HEK293T (cell line): Measurements from ENCODE around the gene TMEM200A.

ENCODE experiments used
- CTCF ChIA-PET: fragments of 350-600 bp; formaldehyde crosslinking; extraction: SDS; loops from one replicate; lab custom pipeline; 2021; ENCODE audit warnings: antibody characterized with exemption, inconsistent platforms; lab: Yijun Ruan, JAX
- POLR2A ChIA-PET: fragments of 350-600 bp; formaldehyde crosslinking; extraction: SDS; loops from one replicate; lab custom pipeline; 2020; ENCODE audit warnings: antibody characterized with exemption, inconsistent platforms; lab: Yijun Ruan, JAX
- DNase-seq: peaks from one replicate; pipeline ENCODE4 v3.0.0; 2012; ENCODE audit warnings: mixed read lengths; ENCODE audit errors: extremely low spot score
- ARNT ChIP-seq: fragments of 450-650 bp; IDR thresholded peaks from 2 replicates; pipeline ENCODE4 v1.6.1; 2017; ENCODE audit warnings: mild to moderate bottlenecking
- BHLHE40 ChIP-seq: fragments of 450-650 bp; IDR thresholded peaks from 2 replicates; pipeline ENCODE4 v1.6.1; 2016; ENCODE audit warnings: mild to moderate bottlenecking, moderate library complexity, borderline replicate concordance
- CTBP1 ChIP-seq: fragments of 450-650 bp; IDR thresholded peaks from 2 replicates; pipeline ENCODE4 v1.6.1; 2016; ENCODE audit warnings: borderline replicate concordance
- ELF4 ChIP-seq: fragments of 450-650 bp; IDR thresholded peaks from 2 replicates; pipeline ENCODE4 v1.6.1; 2017; ENCODE audit warnings: antibody characterized with exemption
- FOXA1 ChIP-seq: fragments of 450-650 bp; IDR thresholded peaks from 2 replicates; pipeline ENCODE4 v1.6.1; 2016; ENCODE audit warnings: mild to moderate bottlenecking
- FOXK2 ChIP-seq: fragments of 450-650 bp; IDR thresholded peaks from 2 replicates; pipeline ENCODE4 v1.6.1; 2016; ENCODE audit warnings: mild to moderate bottlenecking
- FOXM1 ChIP-seq: fragments of 450-650 bp; IDR thresholded peaks from 2 replicates; pipeline ENCODE4 v1.6.1; 2017; ENCODE audit warnings: mild to moderate bottlenecking, borderline replicate concordance
- HDGF ChIP-seq: fragments of 450-650 bp; IDR thresholded peaks from 2 replicates; pipeline ENCODE4 v1.6.1; 2017; ENCODE audit warnings: antibody characterized with exemption, borderline replicate concordance
- L3MBTL2 ChIP-seq: fragments of 450-650 bp; conservative IDR thresholded peaks from 2 replicates; pipeline ENCODE4 v1.6.1; 2016; ENCODE audit warnings: mild to moderate bottlenecking
- LEF1 ChIP-seq: fragments of 450-650 bp; IDR thresholded peaks from 2 replicates; pipeline ENCODE4 v1.6.1; 2017; ENCODE audit warnings: mild to moderate bottlenecking, borderline replicate concordance
- NFRKB ChIP-seq: fragments of 450-650 bp; IDR thresholded peaks from 2 replicates; pipeline ENCODE4 v1.6.1; 2016; ENCODE audit warnings: mild to moderate bottlenecking, moderate library complexity
- SP1 ChIP-seq: fragments of 450-650 bp; IDR thresholded peaks from 2 replicates; pipeline ENCODE4 v1.6.1; 2017
- SUZ12 ChIP-seq: fragments of 450-650 bp; IDR thresholded peaks from 2 replicates; pipeline ENCODE4 v1.6.1; 2016; ENCODE audit warnings: mild to moderate bottlenecking
- TARDBP ChIP-seq: fragments of 450-650 bp; IDR thresholded peaks from 2 replicates; pipeline ENCODE4 v1.6.1; 2016
- ZNF384 ChIP-seq: fragments of 450-650 bp; IDR thresholded peaks from 2 replicates; pipeline ENCODE4 v1.6.1; 2016
- TF ChIP-seq, protein P1 (sequence below): fragments of 450-650 bp; IDR thresholded peaks from 2 replicates; pipeline ENCODE4 v1.6.1; 2016

Gene TMEM200A

GRCh38 chr6:130426066-130426721 is 60.4 kb downstream of the TMEM200A start:
- ChIA-PET CTCF (no interaction called here), POLR2A (no interaction called here)
- no peak for DNase-seq
- no peak for TF ChIP-seq ARNT
- TF ChIP-seq SUZ12: no peak
- TF ChIP-seq, protein P1, sequence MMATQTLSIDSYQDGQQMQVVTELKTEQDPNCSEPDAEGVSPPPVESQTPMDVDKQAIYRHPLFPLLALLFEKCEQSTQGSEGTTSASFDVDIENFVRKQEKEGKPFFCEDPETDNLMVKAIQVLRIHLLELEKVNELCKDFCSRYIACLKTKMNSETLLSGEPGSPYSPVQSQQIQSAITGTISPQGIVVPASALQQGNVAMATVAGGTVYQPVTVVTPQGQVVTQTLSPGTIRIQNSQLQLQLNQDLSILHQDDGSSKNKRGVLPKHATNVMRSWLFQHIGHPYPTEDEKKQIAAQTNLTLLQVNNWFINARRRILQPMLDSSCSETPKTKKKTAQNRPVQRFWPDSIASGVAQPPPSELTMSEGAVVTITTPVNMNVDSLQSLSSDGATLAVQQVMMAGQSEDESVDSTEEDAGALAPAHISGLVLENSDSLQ: no peak
- TF ChIP-seq SP1: no peak
- no peak for TF ChIP-seq LEF1
- TF ChIP-seq HDGF: no peak
- no peak for TF ChIP-seq TARDBP
- no peak for TF ChIP-seq NFRKB
- TF ChIP-seq L3MBTL2: no peak
- no peak for TF ChIP-seq FOXK2
- TF ChIP-seq FOXM1: no peak
- TF ChIP-seq BHLHE40: no peak
- no peak for TF ChIP-seq ELF4
- TF ChIP-seq CTBP1: no peak
- TF ChIP-seq ZNF384: no peak
- TF ChIP-seq FOXA1: no peak

DNA sequence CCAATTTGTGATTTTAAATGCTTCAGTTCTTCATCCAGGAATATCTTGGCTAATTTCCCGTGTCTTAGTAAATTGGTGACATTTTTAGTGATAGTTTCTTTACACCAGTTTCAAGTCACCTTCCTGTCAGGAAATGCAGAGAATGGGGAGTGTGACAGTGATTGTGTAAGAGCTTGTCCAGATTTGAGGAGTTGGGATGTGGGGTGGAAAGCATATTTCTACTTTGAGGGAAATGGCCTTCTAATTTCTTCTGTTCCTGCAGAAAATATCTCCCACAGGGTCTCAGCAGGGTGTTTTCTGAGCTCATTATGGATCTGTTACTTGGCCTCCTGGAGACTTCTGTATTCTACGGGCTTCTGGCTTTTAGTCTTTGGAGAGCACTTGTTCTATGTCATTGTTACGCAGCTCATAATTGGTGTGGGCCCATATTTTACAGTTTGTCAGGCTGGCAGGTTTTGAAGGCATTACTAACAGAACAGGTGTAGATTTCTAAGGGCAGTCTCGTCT is 65.6 kb downstream of the TMEM200A start:
- DNase-seq: no peak
- CTCF ChIA-PET: no interaction called here
- POLR2A ChIA-PET: no interaction called here
- no peak for TF ChIP-seq FOXM1
- TF ChIP-seq CTBP1: no peak
- TF ChIP-seq ELF4: no peak
- no peak for TF ChIP-seq FOXA1
- TF ChIP-seq FOXK2: no peak

DNA sequence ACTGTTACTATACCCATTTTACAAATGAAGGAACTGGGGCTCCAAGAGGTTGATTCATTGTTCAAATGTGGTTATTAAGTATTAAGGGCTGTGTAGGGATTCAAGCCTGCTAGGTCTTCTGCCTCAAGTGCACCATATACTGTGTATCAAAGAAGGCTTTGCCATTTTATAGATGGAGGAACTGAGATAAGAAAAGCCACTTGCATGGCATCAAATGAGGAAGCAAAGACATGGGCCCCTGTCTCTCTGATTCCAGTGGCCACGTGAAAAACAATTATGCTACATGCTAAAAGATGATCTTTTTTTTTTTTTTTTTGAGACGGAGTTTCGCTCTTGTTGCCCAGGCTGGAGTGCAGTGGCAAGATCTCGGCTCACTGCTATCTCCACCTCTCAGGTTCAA is 67.0 kb downstream of the TMEM200A start:
- no peak for DNase-seq
- POLR2A ChIA-PET: no interaction called here
- CTCF ChIA-PET: no interaction called here
- no peak for TF ChIP-seq SUZ12
- TF ChIP-seq FOXA1: no peak
- no peak for TF ChIP-seq TARDBP
- TF ChIP-seq L3MBTL2: no peak
- TF ChIP-seq, protein P1: no peak
- TF ChIP-seq ELF4: no peak

DNA sequence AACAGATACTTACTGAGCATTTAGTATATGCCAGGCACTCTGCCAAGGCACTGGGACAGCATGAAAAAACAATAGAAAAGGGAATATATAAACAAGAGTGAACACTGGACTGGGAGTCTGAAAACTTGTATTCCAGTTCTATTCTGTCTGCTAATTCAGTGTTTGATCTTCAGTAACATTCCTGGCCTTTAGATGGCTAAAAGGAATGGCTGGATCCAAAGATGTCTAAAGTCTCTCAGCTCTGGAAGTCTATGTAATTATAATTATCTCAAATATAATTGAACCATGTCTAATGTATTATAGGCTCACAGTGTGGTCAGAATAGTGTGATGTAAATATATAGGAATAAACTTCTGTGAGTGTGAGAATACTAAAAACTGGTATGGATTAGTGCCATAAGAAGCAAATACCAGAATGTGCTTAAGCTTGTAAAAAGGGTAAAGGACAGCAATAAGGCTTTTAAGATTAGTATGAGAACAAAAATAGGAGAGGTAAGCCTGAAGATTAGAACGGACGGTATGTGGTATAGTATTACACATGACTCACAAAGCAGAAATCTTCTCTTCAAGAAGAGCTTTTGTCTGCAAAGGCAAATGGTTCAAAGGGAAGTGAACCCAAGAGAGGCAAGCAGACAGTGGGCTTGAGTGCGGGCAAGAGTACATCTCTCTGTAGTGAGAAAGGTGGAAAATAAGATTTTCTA is 68.5 kb downstream of the TMEM200A start:
- DNase-seq: no peak
- POLR2A ChIA-PET: no interaction called here
- TF ChIP-seq HDGF: no peak
- TF ChIP-seq CTBP1: no peak
- TF ChIP-seq LEF1: no peak
- TF ChIP-seq FOXA1: no peak
- no peak for TF ChIP-seq SP1
- TF ChIP-seq FOXM1: no peak
- no peak for TF ChIP-seq FOXK2
- CTCF ChIA-PET: no interaction called here

DNA sequence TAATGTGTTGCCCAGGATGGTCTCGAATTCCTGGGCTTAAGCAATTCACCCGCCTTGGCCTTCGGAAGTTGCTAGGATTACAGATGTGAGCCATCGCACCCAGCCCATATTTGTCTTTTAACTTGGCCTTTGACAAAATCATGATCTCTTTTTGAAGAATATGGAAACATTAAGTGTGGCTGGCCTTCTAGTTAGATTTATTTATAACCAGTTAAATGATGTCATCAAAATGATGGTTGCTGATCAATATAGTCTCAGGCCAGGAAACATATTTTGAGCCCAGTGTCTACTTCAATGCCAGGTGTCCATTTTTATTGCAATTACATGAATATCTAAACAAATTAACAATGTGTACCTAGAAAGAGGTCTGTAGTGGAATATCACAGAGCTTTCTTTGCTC is 69.4 kb downstream of the TMEM200A start:
- CTCF ChIA-PET: no interaction called here
- DNase-seq: no peak
- POLR2A ChIA-PET: no interaction called here
- TF ChIP-seq ARNT (no peak), BHLHE40 (no peak)

DNA sequence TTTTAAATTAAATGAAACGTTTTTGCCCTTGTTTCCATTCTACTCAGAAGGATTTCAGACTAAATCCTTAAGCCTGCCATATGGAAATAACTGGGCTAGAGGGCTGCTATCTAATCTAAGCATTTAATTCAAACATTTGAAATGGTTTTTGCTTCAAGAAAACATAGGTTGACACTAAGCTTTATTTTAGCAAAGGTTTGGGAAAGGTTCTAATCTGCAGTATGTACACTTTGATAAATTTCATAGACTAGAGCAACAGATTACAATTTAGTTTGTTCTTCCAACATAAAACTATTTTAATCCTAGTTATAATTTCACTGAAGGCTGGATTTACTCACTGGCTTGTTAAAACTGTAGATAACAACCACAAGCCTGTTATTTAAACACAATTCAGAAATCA is 72.1 kb downstream of the TMEM200A start:
- TF ChIP-seq SP1: no peak
- no peak for TF ChIP-seq FOXA1
- TF ChIP-seq BHLHE40: no peak
- TF ChIP-seq FOXM1: no peak
- TF ChIP-seq TARDBP: no peak
- TF ChIP-seq, protein P1: no peak
- TF ChIP-seq CTBP1: no peak
- no peak for TF ChIP-seq ZNF384
- no peak for TF ChIP-seq ARNT
- TF ChIP-seq FOXK2: no peak
- no peak for TF ChIP-seq LEF1
- DNase-seq: no peak
- POLR2A ChIA-PET: no interaction called here
- CTCF ChIA-PET: interaction anchor here (0.8 kb wide), 1 partner anchor 28 kb away, joined by 3 read pairs; no protein-coding TSS in a partner anchor

DNA sequence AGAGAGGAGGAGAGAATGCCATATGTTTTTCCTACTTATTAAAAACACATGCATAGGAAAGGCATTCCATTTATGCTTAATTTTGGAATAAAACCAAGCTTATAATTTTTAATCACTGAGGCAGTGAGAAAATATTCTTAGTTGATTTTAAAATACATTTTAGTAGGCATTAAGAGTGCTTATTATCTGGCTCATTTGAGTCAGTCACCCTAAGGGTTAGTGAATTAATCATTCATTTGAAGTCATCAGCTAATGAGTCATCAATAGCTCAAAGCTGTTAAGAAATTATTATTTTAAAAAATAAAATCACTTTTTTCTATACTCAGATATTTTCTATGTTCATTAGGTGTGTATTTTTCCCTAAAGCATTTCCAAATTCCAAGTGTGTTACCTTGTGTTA is 81.6 kb downstream of the TMEM200A start:
- TF ChIP-seq ARNT (no peak), LEF1 (no peak), HDGF (no peak), CTBP1 (no peak), BHLHE40 (no peak), NFRKB (no peak), FOXK2 (no peak), FOXA1 (no peak), SUZ12 (no peak)
- TF ChIP-seq, protein P1: no peak
- no peak for DNase-seq
- CTCF ChIA-PET: no interaction called here
- POLR2A ChIA-PET: no interaction called here
